Esophagus squamous epithelium (tissue), 4 donors: Measurements from ENCODE around the gene DENND1C.

Source experiments
- POLR2A ChIP-seq, 4 donors: fragments of 450-650 bp; IDR thresholded peaks; one replicate each; pipeline ENCODE4 v1.6.1; 2017; ENCODE audit warnings: antibody characterized with exemption in 4 of 4, mild to moderate bottlenecking in 4 of 4, moderate library complexity in 3 of 4
- TF ChIP-seq, protein P1 (sequence below), 6 experiments: fragments of 450-650 bp in 4 of 6; fragments of 200-600 bp in 2 of 6; sonication (generic) in 2 of 6; IDR thresholded peaks; one replicate each; pipeline ENCODE4 v1.5.1; 2016 to 2019; ENCODE audit warnings: antibody characterized with exemption in 6 of 6, mild to moderate bottlenecking in 4 of 6, moderate library complexity in 4 of 6

DNA sequence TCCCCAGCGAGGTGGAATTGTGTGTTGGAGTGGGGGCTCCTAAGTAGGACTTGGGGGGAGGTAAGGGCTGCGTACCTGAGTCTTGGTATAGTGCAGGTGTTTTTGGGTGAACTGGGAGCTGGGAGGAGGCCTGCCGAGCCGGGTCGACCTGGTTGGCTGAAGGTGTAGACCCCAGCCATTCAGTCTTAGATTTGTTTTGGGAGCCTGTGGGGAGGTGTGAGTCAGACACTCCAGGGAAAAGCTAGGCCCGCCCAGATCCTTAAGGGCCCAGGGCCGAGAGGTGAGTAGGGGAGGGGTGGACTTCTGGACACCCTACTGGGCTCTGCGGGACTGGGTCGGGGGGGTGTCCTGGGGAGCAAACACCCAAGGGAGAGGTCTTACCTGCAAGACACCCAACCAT, 16.6 kb downstream of the DENND1C start:
- TF ChIP-seq, protein P1, sequence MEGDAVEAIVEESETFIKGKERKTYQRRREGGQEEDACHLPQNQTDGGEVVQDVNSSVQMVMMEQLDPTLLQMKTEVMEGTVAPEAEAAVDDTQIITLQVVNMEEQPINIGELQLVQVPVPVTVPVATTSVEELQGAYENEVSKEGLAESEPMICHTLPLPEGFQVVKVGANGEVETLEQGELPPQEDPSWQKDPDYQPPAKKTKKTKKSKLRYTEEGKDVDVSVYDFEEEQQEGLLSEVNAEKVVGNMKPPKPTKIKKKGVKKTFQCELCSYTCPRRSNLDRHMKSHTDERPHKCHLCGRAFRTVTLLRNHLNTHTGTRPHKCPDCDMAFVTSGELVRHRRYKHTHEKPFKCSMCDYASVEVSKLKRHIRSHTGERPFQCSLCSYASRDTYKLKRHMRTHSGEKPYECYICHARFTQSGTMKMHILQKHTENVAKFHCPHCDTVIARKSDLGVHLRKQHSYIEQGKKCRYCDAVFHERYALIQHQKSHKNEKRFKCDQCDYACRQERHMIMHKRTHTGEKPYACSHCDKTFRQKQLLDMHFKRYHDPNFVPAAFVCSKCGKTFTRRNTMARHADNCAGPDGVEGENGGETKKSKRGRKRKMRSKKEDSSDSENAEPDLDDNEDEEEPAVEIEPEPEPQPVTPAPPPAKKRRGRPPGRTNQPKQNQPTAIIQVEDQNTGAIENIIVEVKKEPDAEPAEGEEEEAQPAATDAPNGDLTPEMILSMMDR (IDR thresholded peaks at IDR 0.05): no peak
- no peak for TF ChIP-seq POLR2A (IDR thresholded peaks at IDR 0.05)
